PC-3 (cell line): ENCODE data around the gene PIAS4. TPM values are rescaled to one million over a fixed set of nuclear protein-coding genes. Genes with fewer than 3 reads are reported as not detected.

ENCODE experiments used
- ATAC-seq: fragments of 200-7000 bp; cut with Tn5 transposase; 2 replicates; pipeline ENCODE4 v1.9.1; 2020; ENCODE audit warnings: mild to moderate bottlenecking, moderate library complexity
- BruUV-seq: library from RNA; stranded (reverse); fragments of 400-500 nt; replicated peaks from 2 replicates; lab custom pipeline; 2021; lab: Mats Ljungman, UMichigan
- CTCF ChIA-PET: fragments of 300-600 bp; sonication (Branson Sonifier 250); formaldehyde crosslinking; loops from one replicate; lab custom pipeline; 2022; ENCODE audit warnings: antibody characterized with exemption; lab: Charles Lee
- POLR2A ChIA-PET: fragments of 300-600 bp; sonication (Branson Sonifier 250); formaldehyde crosslinking; loops from one replicate; lab custom pipeline; 2022; ENCODE audit warnings: antibody characterized with exemption; ENCODE audit not compliant: unreplicated experiment; lab: Charles Lee
- DNase-seq: peaks from one replicate; pipeline ENCODE4 v3.0.0-alpha.2; 2015
- H2AFZ ChIP-seq: fragments of 300-600 bp; sonication (generic); 2 replicates; pipeline ENCODE4 v1.6.0; 2016; ENCODE audit warnings: antibody characterized with exemption, low read length
- H3F3A ChIP-seq: fragments of 300-600 bp; sonication (generic); one replicate; pipeline ENCODE4 v1.6.0; 2017; ENCODE audit warnings: antibody characterized with exemption, low read length, control low read depth, mild to moderate bottlenecking; ENCODE audit not compliant: unreplicated experiment
- H3K27ac ChIP-seq: fragments of 300-600 bp; sonication (generic); 2 replicates; pipeline ENCODE4 v1.5.1; 2016; ENCODE audit warnings: mild to moderate bottlenecking, low read length
- H3K27me3 ChIP-seq: fragments of 300-600 bp; sonication (generic); 2 replicates; pipeline ENCODE4 v1.6.1; 2016; ENCODE audit warnings: low read length, mixed read lengths
- H3K36me3 ChIP-seq: fragments of 300-600 bp; sonication (generic); 2 replicates; pipeline ENCODE4 v1.6.1; 2016; ENCODE audit warnings: low read depth, mixed run types, low read length, mixed read lengths
- H3K4me1 ChIP-seq: fragments of 300-600 bp; sonication (generic); 2 replicates; pipeline ENCODE4 v1.5.1; 2016; ENCODE audit warnings: low read length; ENCODE audit not compliant: insufficient read depth
- H3K4me2 ChIP-seq: fragments of 300-600 bp; sonication (generic); 2 replicates; pipeline ENCODE4 v1.6.0; 2016; ENCODE audit warnings: low read length
- H3K4me3 ChIP-seq: fragments of 300-600 bp; sonication (generic); 2 replicates; pipeline ENCODE4 v1.5.1; 2016; ENCODE audit warnings: mild to moderate bottlenecking, low read length, mixed read lengths
- H3K79me2 ChIP-seq: fragments of 300-600 bp; sonication (generic); 2 replicates; pipeline ENCODE4 v1.6.1; 2017; ENCODE audit warnings: low read length, mixed read lengths
- H3K9ac ChIP-seq: fragments of 300-600 bp; sonication (generic); 2 replicates; pipeline ENCODE4 v1.6.0; 2016; ENCODE audit warnings: mild to moderate bottlenecking, low read length
- H3K9me2 ChIP-seq: fragments of 300-600 bp; sonication (generic); replicated peaks from 2 replicates; pipeline ENCODE4 v1.6.1; 2016; ENCODE audit warnings: mixed run types, low read length, mixed read lengths
- H3K9me3 ChIP-seq: fragments of 300-600 bp; sonication (generic); 2 replicates; pipeline ENCODE4 v1.6.1; 2016; ENCODE audit warnings: low read length, mixed read lengths
- H4K20me1 ChIP-seq: fragments of 300-600 bp; sonication (generic); 2 replicates; pipeline ENCODE4 v1.6.1; 2016; ENCODE audit warnings: low read length, mixed read lengths
- CTCF ChIP-seq: fragments of 300-600 bp; sonication (generic); conservative IDR thresholded peaks from 2 replicates; pipeline ENCODE4 v1.5.1; 2017; ENCODE audit warnings: antibody characterized with exemption, low read depth, mild to moderate bottlenecking, low read length
- EZH2 ChIP-seq: fragments of 300-600 bp; sonication (generic); IDR thresholded peaks from one replicate; pipeline ENCODE4 v1.6.1; 2017; ENCODE audit warnings: antibody characterized with exemption, mild to moderate bottlenecking, low read length; ENCODE audit not compliant: unreplicated experiment
- EZH2phosphoT487 ChIP-seq: fragments of 300-600 bp; sonication (generic); IDR thresholded peaks from 2 replicates; pipeline ENCODE4 v1.6.1; 2018; ENCODE audit warnings: mild to moderate bottlenecking, antibody characterized with exemption, low read length, borderline replicate concordance
- intact Hi-C: fragments of 100-400 bp; cut with micrococcal nuclease; formaldehyde crosslinking; loops from 2 replicates; pipeline ENCODE4 v1.9.0; 2023
- total RNA-seq: library from RNA; depleted of rRNA; stranded (reverse); fragments of >200 nt; gene quantifications from 2 replicates; pipeline ENCODE4 v1.2.3, GENCODE V29; 2014

PIAS4 gene
- total RNA-seq, 1 experiment from 2014 or later: 21.0 TPM

GRCh38 chr19:3968556-3969434 lies 38.7 kb upstream of the PIAS4 start:
- peak overlapping the region; percentile 90 for H3K4me3 ChIP-seq
- H3K4me2 ChIP-seq: peak overlapping the region; percentile 99
- BruUV-seq: no TSS peak
- intact Hi-C loops: no loop called here
- POLR2A ChIA-PET: interaction anchor here (0.7 kb wide), 1 partner anchor 386 kb away, joined by 3 read pairs; no protein-coding TSS in a partner anchor
- H3K79me2 ChIP-seq: peaks cover 41% of the 10 kb centered on the region
- DNase-seq (peak; percentile 96), ATAC-seq (peak; percentile 74)
- H2AFZ ChIP-seq: no peak overlapping the region
- H3K4me1 ChIP-seq: peaks cover 15% of the 10 kb centered on the region
- H3K36me3 ChIP-seq: no peaks in the 10 kb centered on the region
- no peak for TF ChIP-seq CTCF
- no peak for TF ChIP-seq EZH2phosphoT487
- TF ChIP-seq EZH2: no peak
- H3K27ac ChIP-seq: peak overlapping the region; percentile 93
- no peaks in the 10 kb centered on the region for H3K9me2 ChIP-seq
- CTCF ChIA-PET: interaction anchor here (0.6 to 1.6 kb wide), 2 partner anchors 88 to 206 kb away, joined by 3 to 7 read pairs; partner anchors contain the start of genes ATCAY and MRPL54
- H3K27me3 ChIP-seq: no peaks in the 10 kb centered on the region
- no peaks in the 10 kb centered on the region for H4K20me1 ChIP-seq
- H3K9me3 ChIP-seq: no peaks in the 10 kb centered on the region
- H3K9ac ChIP-seq: peak overlapping the region; percentile 90
- H3F3A ChIP-seq: no peaks in the 10 kb centered on the region

DNA sequence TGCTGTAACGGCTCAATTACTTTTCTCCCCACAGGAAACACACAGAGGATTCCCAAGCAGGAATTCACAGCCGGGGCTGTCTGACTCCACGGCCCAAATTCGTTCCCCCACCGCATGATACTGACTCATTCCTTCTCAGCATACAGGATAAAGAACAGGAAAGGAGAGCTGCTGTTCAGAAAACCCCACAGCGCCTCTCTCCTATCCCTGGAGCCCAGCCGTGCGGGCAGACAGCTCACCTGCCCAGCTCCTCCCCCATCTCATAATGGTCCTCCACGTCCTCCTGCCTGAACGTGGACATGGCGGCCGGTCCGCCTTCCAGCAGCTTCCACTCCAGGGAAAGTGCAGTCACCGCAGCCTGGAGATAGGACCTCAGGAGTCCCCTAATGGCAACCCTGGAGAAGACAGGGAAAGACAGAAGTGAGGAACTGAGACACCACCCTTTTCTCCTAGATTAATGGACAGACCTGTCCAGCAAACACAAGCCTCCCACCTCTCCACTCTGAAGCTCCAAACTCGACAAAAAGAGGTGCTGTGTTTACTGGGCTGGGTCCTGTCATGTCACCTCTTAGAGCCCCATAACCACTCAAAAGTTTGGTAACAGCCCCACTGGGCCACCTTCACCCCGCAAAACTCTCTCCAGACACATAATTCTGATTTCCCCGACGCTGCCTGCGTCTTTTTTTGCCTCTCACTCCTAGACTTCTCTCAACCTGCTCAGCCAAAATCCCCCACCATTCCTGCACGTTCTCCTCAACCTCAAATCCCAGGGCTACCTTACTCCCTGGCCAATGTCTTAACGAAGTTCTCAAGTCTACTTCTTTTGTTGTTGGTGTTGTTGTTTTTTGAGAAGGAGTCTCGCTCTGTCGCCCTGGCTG lies 37.9 kb upstream of the PIAS4 start:
- ChIA-PET CTCF (interaction anchor here (1.6 kb wide), 1 partner anchor 207 kb away, joined by 3 read pairs; the partner anchor contains the start of gene MRPL54), POLR2A (interaction anchor here (0.7 kb wide), 1 partner anchor 387 kb away, joined by 3 read pairs; no protein-coding TSS in a partner anchor)
- TSS peak; percentile 84 for BruUV-seq
- H3K4me3 ChIP-seq: peak overlapping the region; percentile 90
- H3K9me2 ChIP-seq: no peaks in the 10 kb centered on the region
- TF ChIP-seq CTCF (peak; percentile 33), EZH2phosphoT487 (no peak)
- H4K20me1 ChIP-seq: no peaks in the 10 kb centered on the region
- peaks cover 41% of the 10 kb centered on the region for H3K79me2 ChIP-seq
- DNase-seq: peak; percentile 85
- H3K4me2 ChIP-seq: peak overlapping the region; percentile 99
- H3K9ac ChIP-seq: peak overlapping the region; percentile 90
- H3K9me3 ChIP-seq: no peaks in the 10 kb centered on the region
- H3F3A ChIP-seq: no peaks in the 10 kb centered on the region
- no peak overlapping the region for H2AFZ ChIP-seq
- peak; percentile 38 for ATAC-seq
- peak overlapping the region; percentile 93 for H3K27ac ChIP-seq
- intact Hi-C loops: loop anchor here (2.0 kb wide), 1 partner anchor 15 kb away; the partner anchor contains the start of gene EEF2
- H3K36me3 ChIP-seq: no peaks in the 10 kb centered on the region
- peaks cover 15% of the 10 kb centered on the region for H3K4me1 ChIP-seq
- H3K27me3 ChIP-seq: no peaks in the 10 kb centered on the region
